BE2C (cell line): ENCODE data around the gene NARF.

Source experiments
- DNase-seq: peaks from one replicate; pipeline ENCODE4 v3.0.0-alpha.2; 2020
- H3K27me3 ChIP-seq: fragments of 250-450 bp; sonication (Bioruptor Pico); 2 replicates; pipeline ENCODE4 v1.5.1; 2020; ENCODE audit warnings: mild to moderate bottlenecking
- H3K36me3 ChIP-seq: fragments of 250-450 bp; sonication (Bioruptor Pico); 2 replicates; pipeline ENCODE4 v1.5.1; 2020; ENCODE audit warnings: mild to moderate bottlenecking
- H3K4me1 ChIP-seq: fragments of 250-450 bp; sonication (Bioruptor Pico); 2 replicates; pipeline ENCODE4 v1.5.1; 2020
- H3K4me3 ChIP-seq: 2 replicates; pipeline ENCODE4 v1.5.1; 2011; ENCODE audit warnings: low read depth, low read length
- H3K9me3 ChIP-seq: fragments of 250-450 bp; sonication (Bioruptor Pico); 2 replicates; pipeline ENCODE4 v1.5.1; 2020
- CTCF ChIP-seq: IDR thresholded peaks from 2 replicates; pipeline ENCODE4 v1.5.1; 2012; ENCODE audit warnings: mild to moderate bottlenecking, low read depth, low read length

Gene NARF

GRCh38 chr17:82439829-82440365 is 18.6 kb upstream of the NARF start:
- no peak for TF ChIP-seq CTCF
- H3K4me1 ChIP-seq, result peaks cover 7% of the 10 kb centered on the region
- DNase-seq, result no peak
- H3K4me3 ChIP-seq, result no peak overlapping the region
- no peaks in the 10 kb centered on the region for H3K9me3 ChIP-seq
- H3K27me3 ChIP-seq, result no peaks in the 10 kb centered on the region
- no peaks in the 10 kb centered on the region; the same call in none of the 2 replicates for H3K36me3 ChIP-seq

GRCh38 chr17:82440469-82440981 is 18.0 kb upstream of the NARF start:
- no peaks in the 10 kb centered on the region for H3K9me3 ChIP-seq
- no peak for DNase-seq
- no peaks in the 10 kb centered on the region; the same call in none of the 2 replicates for H3K36me3 ChIP-seq
- no peak overlapping the region for H3K4me3 ChIP-seq
- peaks cover 10% of the 10 kb centered on the region for H3K4me1 ChIP-seq
- no peak for TF ChIP-seq CTCF
- no peaks in the 10 kb centered on the region for H3K27me3 ChIP-seq

- Histone ChIP-seq H3K27me3 (no peaks in the 10 kb centered on the region), H3K9me3 (no peaks in the 10 kb centered on the region), H3K36me3 (no peaks in the 10 kb centered on the region; the same call in none of the 2 replicates), H3K4me3 (no peak overlapping the region), H3K4me1 (peaks cover 10% of the 10 kb centered on the region)
- TF ChIP-seq CTCF, result no peak
- peak; percentile 52 for DNase-seq
These were observed 17.4 kb upstream of the NARF start for GRCh38 chr17:82440991-82441627.

- Histone ChIP-seq H3K27me3 (no peaks in the 10 kb centered on the region), H3K36me3 (no peaks in the 10 kb centered on the region; the same call in none of the 2 replicates), H3K9me3 (no peaks in the 10 kb centered on the region), H3K4me1 (peaks cover 10% of the 10 kb centered on the region), H3K4me3 (no peak overlapping the region)
- no peak for TF ChIP-seq CTCF
- DNase-seq, result no peak
These were observed 16.7 kb upstream of the NARF start for GRCh38 chr17:82441691-82442487.

GRCh38 chr17:82442643-82443464 is 15.7 kb upstream of the NARF start:
- no peak overlapping the region for H3K4me3 ChIP-seq
- DNase-seq, result no peak
- H3K36me3 ChIP-seq, result no peaks in the 10 kb centered on the region; the same call in none of the 2 replicates
- no peaks in the 10 kb centered on the region for H3K9me3 ChIP-seq
- no peaks in the 10 kb centered on the region for H3K27me3 ChIP-seq
- TF ChIP-seq CTCF, result no peak
- peaks cover 10% of the 10 kb centered on the region for H3K4me1 ChIP-seq
